DND-41 (cell line): ENCODE results near the gene FARP1.

Experiments used
- ATAC-seq: fragments of 200-7000 bp; cut with Tn5 transposase; 3 replicates; pipeline ENCODE4 v1.9.1; 2021; ENCODE audit warnings: low read depth; ENCODE audit not compliant: insufficient read depth
- DNase-seq: peaks from one replicate; pipeline ENCODE4 v3.0.0-alpha.2; 2020
- H2AFZ ChIP-seq: 2 replicates; pipeline ENCODE4 v1.6.0; 2012; ENCODE audit warnings: low read depth, low read length
- H3K27ac ChIP-seq: 2 replicates; pipeline ENCODE4 v1.5.1; 2012; ENCODE audit warnings: low read length, inconsistent platforms
- H3K27me3 ChIP-seq: fragments of 200-600 bp; sonication (generic); 2 replicates; pipeline ENCODE4 v1.6.0; 2012; ENCODE audit warnings: low read length, mild to moderate bottlenecking, inconsistent platforms; ENCODE audit not compliant: insufficient read depth, poor library complexity
- H3K36me3 ChIP-seq: 2 replicates; pipeline ENCODE4 v1.5.1; 2012; ENCODE audit warnings: low read length, inconsistent platforms; ENCODE audit not compliant: insufficient read depth
- H3K4me1 ChIP-seq: 2 replicates; pipeline ENCODE4 v1.5.1; 2012; ENCODE audit warnings: mild to moderate bottlenecking, low read length; ENCODE audit not compliant: insufficient read depth
- H3K4me2 ChIP-seq: 2 replicates; pipeline ENCODE4 v1.6.0; 2012; ENCODE audit warnings: mild to moderate bottlenecking, moderate library complexity, low read length, inconsistent platforms; ENCODE audit not compliant: insufficient read depth
- H3K4me3 ChIP-seq, 2 experiments: fragments of 200-600 bp in 1 of 2; shearing (Covaris generic) in 1 of 2; 2 replicates each; pipeline ENCODE4 v1.5.1; 2012 to 2016; ENCODE audit warnings: inconsistent platforms in 2 of 2, low read length in 2 of 2, mild to moderate bottlenecking in 2 of 2, low read depth in 1 of 2, moderate library complexity in 1 of 2
- H3K79me2 ChIP-seq: 2 replicates; pipeline ENCODE4 v1.6.0; 2012; ENCODE audit warnings: low read length, inconsistent platforms; ENCODE audit not compliant: insufficient read depth
- H3K9ac ChIP-seq: 2 replicates; pipeline ENCODE4 v1.6.0; 2012; ENCODE audit warnings: low read depth, mild to moderate bottlenecking, inconsistent platforms, low read length, moderate library complexity
- H3K9me3 ChIP-seq: 2 replicates; pipeline ENCODE4 v1.5.1; 2012; ENCODE audit warnings: low read length, moderate library complexity, mild to moderate bottlenecking, inconsistent platforms; ENCODE audit not compliant: insufficient read depth, severe bottlenecking
- H4K20me1 ChIP-seq: 2 replicates; pipeline ENCODE4 v1.6.0; 2012; ENCODE audit warnings: low read length; ENCODE audit not compliant: insufficient read depth
- CTCF ChIP-seq: IDR thresholded peaks from 2 replicates; pipeline ENCODE4 v1.5.1; 2012; ENCODE audit warnings: borderline replicate concordance, low read length, moderate library complexity, mild to moderate bottlenecking; ENCODE audit not compliant: poor library complexity, severe bottlenecking; ENCODE audit errors: extremely low read depth
- EZH2 ChIP-seq: IDR thresholded peaks from 3 replicates; pipeline ENCODE4 v1.6.1; 2012; ENCODE audit warnings: borderline replicate concordance, low read depth, mild to moderate bottlenecking, moderate library complexity, low read length, inconsistent platforms; ENCODE audit not compliant: severe bottlenecking

FARP1 gene

GRCh38 chr13:98157609-98158008, 14.7 kb downstream of the FARP1 start:
- no peak for ATAC-seq
- Histone ChIP-seq H2AFZ (no peak overlapping the region), H3K4me1 (no peaks in the 10 kb centered on the region), H3K9ac (no peak overlapping the region), H3K4me2 (no peak overlapping the region), H3K9me3 (no peaks in the 10 kb centered on the region), H3K27me3 (no peaks in the 10 kb centered on the region), H3K27ac (no peak overlapping the region), H3K79me2 (no peaks in the 10 kb centered on the region), H3K36me3 (no peaks in the 10 kb centered on the region), H4K20me1 (no peaks in the 10 kb centered on the region), H3K4me3 (no peak overlapping the region)
- DNase-seq, result no peak
- TF ChIP-seq CTCF, result no peak

- Histone ChIP-seq H2AFZ (no peak overlapping the region), H3K9ac (no peak overlapping the region), H3K36me3 (no peaks in the 10 kb centered on the region), H4K20me1 (no peaks in the 10 kb centered on the region), H3K4me2 (no peak overlapping the region), H3K27me3 (no peaks in the 10 kb centered on the region), H3K79me2 (no peaks in the 10 kb centered on the region), H3K4me3 (no peak overlapping the region), H3K27ac (no peak overlapping the region), H3K4me1 (no peaks in the 10 kb centered on the region), H3K9me3 (no peaks in the 10 kb centered on the region)
- DNase-seq (no peak), ATAC-seq (no peak)
- TF ChIP-seq CTCF, result no peak
- TF ChIP-seq EZH2, result no peak
Observed at GRCh38 chr13:98158172-98158899, 15.4 kb downstream of the FARP1 start.

- no peak overlapping the region for H3K4me3 ChIP-seq
- H3K4me1 ChIP-seq, result no peaks in the 10 kb centered on the region
- H3K27ac ChIP-seq, result no peak overlapping the region
- no peaks in the 10 kb centered on the region for H3K36me3 ChIP-seq
- no peaks in the 10 kb centered on the region for H3K79me2 ChIP-seq
- no peak overlapping the region for H3K4me2 ChIP-seq
- DNase-seq (no peak), ATAC-seq (no peak)
- no peaks in the 10 kb centered on the region for H4K20me1 ChIP-seq
- no peaks in the 10 kb centered on the region for H3K9me3 ChIP-seq
- no peak overlapping the region for H2AFZ ChIP-seq
- no peaks in the 10 kb centered on the region for H3K27me3 ChIP-seq
- TF ChIP-seq CTCF, result no peak
- TF ChIP-seq EZH2, result no peak
- H3K9ac ChIP-seq, result no peak overlapping the region
Observed at GRCh38 chr13:98162935-98163334, 20.0 kb downstream of the FARP1 start.

GRCh38 chr13:98169331-98169730, 26.4 kb downstream of the FARP1 start:
- TF ChIP-seq EZH2 (no peak), CTCF (no peak)
- H3K4me3 ChIP-seq, result no peak overlapping the region
- H3K27me3 ChIP-seq, result no peaks in the 10 kb centered on the region
- DNase-seq (no peak), ATAC-seq (no peak)
- H3K4me2 ChIP-seq, result no peak overlapping the region
- no peaks in the 10 kb centered on the region for H3K36me3 ChIP-seq
- no peaks in the 10 kb centered on the region for H3K9me3 ChIP-seq
- no peak overlapping the region for H3K27ac ChIP-seq
- no peak overlapping the region for H2AFZ ChIP-seq
- no peak overlapping the region for H3K9ac ChIP-seq
- H3K4me1 ChIP-seq, result no peaks in the 10 kb centered on the region
- no peaks in the 10 kb centered on the region for H3K79me2 ChIP-seq
- H4K20me1 ChIP-seq, result no peaks in the 10 kb centered on the region
